Retinal pigment epithelial cell (primary cell): Measurements from ENCODE around the gene CACNA2D3.

Experiments used
- DNase-seq: peaks from one replicate; pipeline ENCODE4 v3.0.0-alpha.2; 2010; ENCODE audit warnings: low read depth
- H3K4me3 ChIP-seq: 2 replicates; pipeline ENCODE4 v1.5.1; 2011; ENCODE audit warnings: mild to moderate bottlenecking, low read length, control low read depth, moderate library complexity
- TF ChIP-seq, protein P1 (sequence below): conservative IDR thresholded peaks from 2 replicates; pipeline ENCODE4 v1.5.1; 2011; ENCODE audit warnings: low read depth, low read length, control low read depth, inconsistent platforms

The CACNA2D3 gene

DNA sequence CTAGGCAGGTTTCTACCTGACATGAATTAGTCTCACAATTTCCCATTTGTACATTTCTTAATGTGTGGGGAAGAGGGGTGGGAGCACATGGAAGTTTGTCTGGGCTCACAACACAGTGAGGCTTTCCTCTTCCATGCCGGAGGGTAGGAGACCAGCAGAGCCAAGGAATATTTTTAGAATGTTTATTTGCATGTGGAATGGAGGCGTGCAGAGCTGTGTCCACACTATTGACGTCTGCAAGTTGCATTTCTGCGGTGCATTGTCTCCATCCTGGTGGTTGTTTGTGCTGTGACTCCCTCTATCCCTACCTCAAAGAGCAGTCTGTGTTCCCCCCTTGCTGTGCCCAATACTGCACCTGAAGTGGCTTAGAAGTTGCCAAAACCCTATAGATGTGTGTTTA, 908.6 kb downstream of the CACNA2D3 start:
- no peak for DNase-seq
- TF ChIP-seq, protein P1, sequence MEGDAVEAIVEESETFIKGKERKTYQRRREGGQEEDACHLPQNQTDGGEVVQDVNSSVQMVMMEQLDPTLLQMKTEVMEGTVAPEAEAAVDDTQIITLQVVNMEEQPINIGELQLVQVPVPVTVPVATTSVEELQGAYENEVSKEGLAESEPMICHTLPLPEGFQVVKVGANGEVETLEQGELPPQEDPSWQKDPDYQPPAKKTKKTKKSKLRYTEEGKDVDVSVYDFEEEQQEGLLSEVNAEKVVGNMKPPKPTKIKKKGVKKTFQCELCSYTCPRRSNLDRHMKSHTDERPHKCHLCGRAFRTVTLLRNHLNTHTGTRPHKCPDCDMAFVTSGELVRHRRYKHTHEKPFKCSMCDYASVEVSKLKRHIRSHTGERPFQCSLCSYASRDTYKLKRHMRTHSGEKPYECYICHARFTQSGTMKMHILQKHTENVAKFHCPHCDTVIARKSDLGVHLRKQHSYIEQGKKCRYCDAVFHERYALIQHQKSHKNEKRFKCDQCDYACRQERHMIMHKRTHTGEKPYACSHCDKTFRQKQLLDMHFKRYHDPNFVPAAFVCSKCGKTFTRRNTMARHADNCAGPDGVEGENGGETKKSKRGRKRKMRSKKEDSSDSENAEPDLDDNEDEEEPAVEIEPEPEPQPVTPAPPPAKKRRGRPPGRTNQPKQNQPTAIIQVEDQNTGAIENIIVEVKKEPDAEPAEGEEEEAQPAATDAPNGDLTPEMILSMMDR: no peak
- H3K4me3 ChIP-seq: no peak overlapping the region

DNA sequence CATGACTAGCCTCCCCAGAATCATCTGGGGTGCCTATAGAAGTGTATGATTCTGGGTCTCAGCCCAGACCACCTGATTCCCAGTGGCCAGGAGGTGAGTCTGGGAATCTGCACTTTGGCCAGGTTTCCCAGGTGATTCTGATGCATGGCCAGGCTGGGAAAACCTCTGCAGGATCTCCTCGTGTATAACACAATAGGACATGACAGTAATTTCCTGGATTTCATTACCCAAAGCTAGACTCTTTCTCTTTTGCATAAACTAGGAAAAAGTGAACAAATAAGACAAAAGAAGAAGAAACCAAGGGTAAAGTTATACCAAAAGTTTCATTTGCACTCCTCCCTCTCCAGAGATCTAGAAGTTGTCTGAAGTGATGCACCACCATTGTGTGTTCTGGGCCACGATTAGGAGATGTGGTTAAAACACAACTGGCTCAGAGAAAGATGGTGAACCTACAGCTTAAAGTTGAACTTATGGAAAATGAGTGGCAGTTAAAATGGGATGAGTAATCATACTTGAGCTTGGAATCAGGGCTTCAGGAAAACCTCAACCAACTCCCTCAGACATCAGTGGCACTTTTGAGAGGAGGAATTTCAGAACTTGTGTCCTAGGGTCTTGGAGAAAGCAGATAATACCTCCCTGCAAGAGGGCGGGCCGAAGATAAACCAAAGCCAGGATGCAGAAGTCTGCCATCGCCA, 914.7 kb downstream of the CACNA2D3 start:
- no peak for DNase-seq
- no peak overlapping the region for H3K4me3 ChIP-seq
- TF ChIP-seq, protein P1: no peak

DNA sequence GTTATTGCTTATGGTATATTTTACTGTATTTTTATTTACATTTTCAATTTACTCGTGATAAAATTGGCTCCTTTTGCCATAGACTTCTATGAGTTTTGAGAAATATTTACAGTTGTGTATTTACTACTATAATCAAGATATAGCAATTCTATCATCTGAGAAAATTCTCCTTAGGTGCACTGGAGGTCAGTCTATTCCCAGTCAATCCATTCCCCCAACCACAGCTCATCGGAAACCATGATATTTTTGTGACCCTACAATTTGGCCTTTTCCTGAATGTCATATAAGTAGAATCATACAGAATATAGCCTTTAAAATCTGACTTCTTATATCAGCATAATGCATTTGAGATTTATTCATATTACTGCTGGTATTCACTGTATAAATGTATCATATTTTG, 920.2 kb downstream of the CACNA2D3 start:
- no peak for DNase-seq
- no peak overlapping the region for H3K4me3 ChIP-seq
- TF ChIP-seq, protein P1: peak; percentile 2

DNA sequence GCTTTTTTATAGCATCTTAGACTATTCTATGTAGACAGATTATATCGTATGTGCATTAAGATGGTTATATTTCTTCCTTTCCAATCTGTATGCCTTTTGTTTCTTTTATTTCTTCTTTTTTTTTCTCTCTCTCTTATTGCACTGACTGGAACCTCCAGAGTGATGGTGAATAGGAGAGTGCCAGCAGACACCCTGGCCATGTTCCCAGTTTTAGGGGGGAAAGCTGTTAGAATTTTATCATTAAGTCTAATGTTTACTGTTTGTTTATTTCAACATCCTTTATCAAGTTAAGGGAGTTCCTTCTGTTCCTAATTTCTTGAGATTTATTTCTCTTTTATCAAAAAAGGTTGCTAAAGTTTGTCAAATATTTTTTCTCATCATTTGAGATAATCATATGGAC, 922.1 kb downstream of the CACNA2D3 start:
- no peak for DNase-seq
- TF ChIP-seq, protein P1: no peak
- H3K4me3 ChIP-seq: no peak overlapping the region

DNA sequence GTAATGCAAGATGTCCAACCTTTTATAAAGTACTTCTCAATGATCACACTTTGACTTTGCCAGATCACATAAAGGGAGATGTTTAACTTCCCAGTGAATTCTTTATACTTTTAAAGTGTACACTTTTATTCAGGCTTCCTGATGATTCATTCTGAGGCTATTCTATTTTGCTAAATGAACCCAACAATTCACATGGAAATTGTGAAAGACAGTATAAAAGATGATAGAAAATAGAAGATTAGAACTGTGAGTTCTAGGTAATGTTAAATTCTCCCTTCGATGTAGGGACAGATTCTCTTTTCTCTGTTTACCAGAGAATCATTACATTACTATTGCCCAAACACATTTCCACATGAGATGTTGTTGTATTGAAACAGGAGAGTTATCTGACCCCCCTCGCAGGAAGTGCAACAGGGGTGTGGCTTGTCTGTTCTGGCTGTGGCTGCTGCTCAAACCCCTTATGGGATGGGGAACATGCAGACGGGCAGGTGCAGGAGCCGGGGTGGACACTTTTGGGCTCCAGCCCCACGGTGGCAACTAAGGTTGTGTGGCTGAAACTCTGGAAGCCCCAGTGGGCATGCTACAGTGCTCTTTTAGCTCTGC, 936.8 kb downstream of the CACNA2D3 start:
- no peak for DNase-seq
- TF ChIP-seq, protein P1: no peak
- H3K4me3 ChIP-seq: no peak overlapping the region

DNA sequence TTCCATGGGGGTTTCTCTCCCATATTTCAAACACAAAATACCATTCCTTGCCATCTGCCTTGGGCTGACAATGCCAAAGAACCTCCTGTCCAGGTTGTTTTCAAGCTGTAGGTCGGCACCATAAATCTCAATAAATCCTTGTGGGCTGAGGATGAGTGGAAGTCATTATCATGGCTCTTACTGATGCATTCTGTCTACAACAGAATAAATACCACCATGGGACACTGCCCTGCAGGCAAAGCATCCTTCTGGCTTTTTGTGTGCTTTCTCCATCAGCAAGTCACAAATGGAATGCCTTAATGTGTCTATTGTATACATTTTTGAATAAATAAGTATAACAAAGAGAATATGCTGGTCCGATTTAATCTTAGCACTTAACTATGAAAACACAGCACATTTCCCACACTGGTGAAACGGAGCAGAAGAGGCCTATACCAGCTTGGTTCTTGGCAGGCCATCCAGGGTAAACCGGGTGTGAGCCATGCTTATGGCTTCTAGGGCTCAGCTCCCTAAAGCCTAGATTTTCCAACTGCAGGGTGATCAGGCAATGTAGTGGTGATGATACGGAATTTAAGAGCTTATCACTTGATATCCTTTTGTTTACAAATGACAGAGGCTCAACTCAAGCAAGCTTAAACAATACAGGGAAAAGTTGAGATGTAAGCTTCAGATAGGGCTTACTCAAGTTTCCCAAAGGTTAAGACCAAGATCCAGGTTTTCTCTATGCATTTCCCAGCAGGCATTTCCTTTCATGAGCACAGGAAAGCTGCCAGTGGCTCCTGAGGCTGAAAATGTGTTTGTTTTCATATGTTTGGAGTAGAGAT, 938.8 kb downstream of the CACNA2D3 start:
- H3K4me3 ChIP-seq: no peak overlapping the region
- no peak for DNase-seq
- TF ChIP-seq, protein P1: no peak

DNA sequence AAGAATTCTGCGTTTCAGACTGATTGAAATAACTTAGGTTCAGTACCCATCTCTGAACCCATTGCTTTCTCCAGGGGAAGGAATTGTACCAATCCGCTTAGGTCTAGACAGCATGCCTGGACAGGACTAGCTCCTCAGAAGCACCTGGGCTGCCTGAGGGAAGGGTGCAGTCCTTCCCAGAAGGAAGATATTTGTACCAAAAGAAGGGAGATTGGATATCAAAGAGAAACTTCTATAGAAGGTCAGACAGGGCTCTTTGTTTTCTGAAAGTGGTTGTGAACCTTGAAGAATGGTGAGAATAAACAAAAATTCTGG, 939.3 kb downstream of the CACNA2D3 start:
- TF ChIP-seq, protein P1: no peak
- H3K4me3 ChIP-seq: no peak overlapping the region
- no peak for DNase-seq
